Cardiac septum (tissue), 1 donor: ENCODE results near the gene TMEM63B. TPM values are rescaled to one million over a fixed set of nuclear protein-coding genes. Genes with fewer than 3 reads are reported as not detected.

Experiments used
- DNase-seq: peaks from one replicate; pipeline ENCODE4 v3.0.0-alpha.2; 2020; ENCODE audit warnings: low spot score
- intact Hi-C: fragments of 100-400 bp; cut with DNase I; formaldehyde crosslinking; loops from one replicate; pipeline ENCODE4 v1.14.0; 2022
- total RNA-seq: library from RNA; stranded (reverse); fragmentation: NEBNext Ultra II Directional; extraction: Animal tissue kit (Norgen Biotek cat#: 25700); gene quantifications from one replicate; pipeline ENCODE4 v1.2.1, GENCODE V29; 2021
- donor health status: DM: no; HTN: no; CAD: no.

The TMEM63B gene
- total RNA-seq, 1 donor from 2014 or later: 39.6 TPM

DNA sequence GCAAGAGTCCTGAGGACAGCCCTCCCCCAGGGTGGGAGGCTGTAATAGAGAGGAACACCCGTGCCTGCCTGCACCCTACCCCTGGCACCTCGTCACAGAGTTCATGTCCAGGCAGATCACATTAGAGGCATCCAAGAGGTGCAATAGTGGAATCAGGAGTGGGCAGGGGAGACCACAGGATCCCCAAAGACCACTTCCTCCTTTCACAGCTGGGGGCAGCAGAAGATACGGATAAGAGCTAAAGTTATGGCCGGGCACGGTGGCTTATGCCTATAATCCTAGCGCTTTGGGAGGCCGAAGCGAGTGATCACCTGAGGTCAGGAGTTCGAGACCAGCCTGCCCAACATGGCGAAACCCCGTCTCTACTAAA, 29.8 kb downstream of the TMEM63B start:
- no peak for DNase-seq
- intact Hi-C loops: no loop called here

DNA sequence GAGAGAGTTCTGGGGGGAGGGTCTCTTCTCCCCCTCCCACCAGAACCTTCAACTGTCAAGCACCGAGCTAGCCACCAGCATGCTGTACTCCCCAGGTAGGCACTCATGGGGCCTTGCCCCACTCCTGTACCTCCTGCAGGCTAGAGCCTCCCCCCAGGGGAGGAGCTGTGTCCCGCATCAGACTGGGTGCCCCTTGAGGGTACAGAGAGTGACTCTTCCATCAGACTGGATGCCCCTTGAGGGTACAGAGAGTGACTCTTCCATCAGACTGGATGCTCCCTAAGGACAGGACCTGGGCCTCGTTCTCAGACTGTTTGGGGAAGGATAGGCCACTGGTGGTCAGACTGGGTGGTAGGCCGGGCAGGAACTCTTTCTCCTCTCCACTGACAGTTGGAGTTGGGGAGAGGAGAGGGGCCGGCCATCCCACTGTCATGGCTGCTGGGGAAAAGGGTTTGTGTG, 31.4 kb downstream of the TMEM63B start, which contains the start of gene CAPN11:
Gene CAPN11 (plus strand): TSS at position 51 of the 459 bp plus-strand sequence. CDS start 29 bp downstream, at position 80.
- no peak for DNase-seq
- intact Hi-C loops: no loop called here

DNA sequence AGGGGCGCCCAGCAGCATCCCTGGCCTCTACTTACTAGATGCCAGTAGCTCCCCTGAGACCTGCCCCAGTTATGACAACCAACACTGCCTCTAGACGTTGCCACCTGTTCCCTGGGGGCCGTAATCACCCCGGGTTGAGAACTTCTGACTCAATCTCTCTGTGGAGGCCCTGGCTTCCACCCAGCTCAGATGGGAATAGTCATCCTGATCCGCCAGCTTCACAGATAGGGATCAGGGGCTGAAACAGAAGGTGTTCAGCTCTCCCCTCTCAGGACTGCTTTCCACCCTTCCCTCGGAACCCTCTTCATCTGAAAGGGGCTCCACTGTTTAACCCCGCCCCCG, 34.6 kb downstream of the TMEM63B start:
- DNase-seq: no peak
- intact Hi-C loops: no loop called here

DNA sequence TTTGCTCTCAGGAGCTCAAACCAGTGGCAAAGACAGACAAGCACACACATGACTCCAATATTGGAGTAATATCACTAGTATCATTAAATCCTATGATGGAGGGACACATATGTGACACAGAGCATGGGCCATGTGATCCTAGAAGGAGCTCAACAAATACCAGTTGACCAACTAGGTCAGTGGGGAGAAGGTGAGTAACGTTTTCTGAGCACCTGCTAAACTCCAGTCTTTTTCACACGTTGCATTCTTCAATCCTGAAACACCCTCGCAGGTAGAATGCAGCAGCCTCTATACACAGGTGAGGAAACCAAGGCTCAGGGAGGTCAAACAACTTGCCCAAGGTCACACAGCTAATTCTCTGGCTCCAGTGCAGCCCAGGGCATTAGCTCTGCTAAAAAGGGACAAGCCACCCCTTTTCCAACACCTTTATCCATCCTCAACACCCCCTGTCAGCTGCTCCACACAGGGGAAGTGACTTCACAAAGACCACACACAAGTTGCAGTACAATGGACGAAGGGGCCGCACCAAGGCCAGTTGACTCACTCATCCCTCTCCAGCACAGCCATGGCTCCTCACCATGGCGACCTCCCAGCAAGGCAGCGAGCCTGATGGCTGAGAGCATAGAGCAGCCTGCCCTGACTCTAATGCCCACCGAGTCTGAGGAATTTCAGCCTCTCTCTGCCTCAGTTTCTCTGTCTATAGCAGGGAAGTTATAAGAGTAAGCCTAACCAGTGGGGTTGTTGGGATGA, 35.7 kb downstream of the TMEM63B start:
- intact Hi-C loops: no loop called here
- no peak for DNase-seq

DNA sequence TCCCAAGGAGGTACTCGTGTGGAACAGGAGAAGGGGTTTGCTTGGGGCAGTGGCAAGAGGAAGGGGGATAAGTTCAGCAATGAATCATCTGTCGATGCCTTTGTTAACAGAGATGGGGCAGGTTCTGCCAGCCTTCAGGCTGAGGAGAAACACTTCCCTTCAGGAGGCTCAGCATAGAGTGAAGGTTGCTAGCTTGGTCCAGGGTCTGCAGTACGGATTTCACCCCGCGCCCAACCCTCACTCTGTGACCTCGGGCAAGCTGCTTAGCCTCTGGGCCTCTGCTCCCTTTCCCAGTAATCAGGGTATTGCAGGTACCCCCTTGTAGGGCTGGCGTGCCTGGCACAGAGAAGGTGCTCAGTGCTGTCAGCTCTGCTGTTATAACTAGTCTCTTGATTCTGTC, 38.8 kb downstream of the TMEM63B start:
- intact Hi-C loops: no loop called here
- no peak for DNase-seq

DNA sequence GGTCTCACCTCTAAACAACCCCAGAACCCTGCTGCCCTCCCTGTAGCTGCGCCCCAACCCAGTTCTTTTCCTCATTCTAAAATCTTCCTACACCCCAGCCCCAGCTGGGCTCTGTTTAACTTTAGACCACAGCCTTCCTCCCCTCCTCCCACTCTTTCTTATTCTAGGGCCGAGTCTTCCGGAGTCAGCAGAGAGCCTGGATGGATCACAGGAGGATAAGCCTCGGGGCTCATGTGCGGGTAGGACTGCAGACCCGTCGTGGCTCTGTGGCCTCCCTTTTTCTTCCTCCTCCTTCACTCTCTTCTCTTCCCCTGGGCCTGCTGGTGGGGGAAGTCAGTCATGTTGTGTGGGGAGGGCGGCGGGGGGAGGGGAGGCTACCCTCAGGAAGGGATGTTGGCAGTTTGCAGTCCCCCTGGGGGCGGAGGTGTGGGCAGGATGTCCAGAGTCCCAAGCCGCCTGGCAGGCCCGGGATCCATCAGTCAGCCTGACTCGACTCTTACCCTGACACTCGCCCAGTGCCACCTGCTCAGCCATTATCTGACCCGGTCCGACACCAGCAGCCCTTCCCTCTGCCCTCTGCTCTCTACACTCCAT, 39.3 kb downstream of the TMEM63B start:
- no peak for DNase-seq
- intact Hi-C loops: no loop called here

DNA sequence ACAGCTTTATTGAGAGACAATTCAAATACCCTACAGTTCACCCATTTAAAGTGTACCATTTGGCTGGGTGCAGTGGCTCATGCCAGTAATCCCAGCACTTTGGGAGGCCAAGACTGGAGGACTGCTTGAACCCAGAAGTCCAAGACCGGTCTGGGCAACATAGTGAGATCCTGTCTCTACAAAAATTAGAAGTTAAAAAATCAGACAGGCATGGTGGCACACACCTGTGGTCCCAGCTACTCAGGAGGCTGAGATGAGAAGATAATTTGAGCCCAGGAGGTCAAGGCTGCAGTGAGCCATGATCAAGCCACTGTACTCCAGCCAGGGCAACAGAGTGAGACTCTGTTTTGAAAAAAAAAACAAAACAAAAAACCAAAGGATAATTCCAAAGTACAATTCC, 40.2 kb downstream of the TMEM63B start:
- intact Hi-C loops: no loop called here
- DNase-seq: no peak

DNA sequence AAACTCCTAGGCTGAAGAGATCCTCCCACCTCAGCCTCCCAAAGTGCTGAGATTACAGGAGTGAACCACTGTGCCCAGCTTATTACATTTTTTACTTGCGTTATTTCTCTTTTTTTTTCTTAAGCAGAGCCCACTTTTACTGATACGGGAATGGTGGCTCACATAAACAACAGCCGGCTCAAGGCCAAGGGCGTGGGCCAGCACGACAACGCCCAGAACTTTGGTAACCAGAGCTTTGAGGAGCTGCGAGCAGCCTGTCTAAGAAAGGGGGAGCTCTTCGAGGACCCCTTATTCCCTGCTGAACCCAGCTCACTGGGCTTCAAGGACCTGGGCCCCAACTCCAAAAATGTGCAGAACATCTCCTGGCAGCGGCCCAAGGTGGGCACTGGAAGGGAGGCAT, 41.8 kb downstream of the TMEM63B start:
- DNase-seq: no peak
- intact Hi-C loops: no loop called here

DNA sequence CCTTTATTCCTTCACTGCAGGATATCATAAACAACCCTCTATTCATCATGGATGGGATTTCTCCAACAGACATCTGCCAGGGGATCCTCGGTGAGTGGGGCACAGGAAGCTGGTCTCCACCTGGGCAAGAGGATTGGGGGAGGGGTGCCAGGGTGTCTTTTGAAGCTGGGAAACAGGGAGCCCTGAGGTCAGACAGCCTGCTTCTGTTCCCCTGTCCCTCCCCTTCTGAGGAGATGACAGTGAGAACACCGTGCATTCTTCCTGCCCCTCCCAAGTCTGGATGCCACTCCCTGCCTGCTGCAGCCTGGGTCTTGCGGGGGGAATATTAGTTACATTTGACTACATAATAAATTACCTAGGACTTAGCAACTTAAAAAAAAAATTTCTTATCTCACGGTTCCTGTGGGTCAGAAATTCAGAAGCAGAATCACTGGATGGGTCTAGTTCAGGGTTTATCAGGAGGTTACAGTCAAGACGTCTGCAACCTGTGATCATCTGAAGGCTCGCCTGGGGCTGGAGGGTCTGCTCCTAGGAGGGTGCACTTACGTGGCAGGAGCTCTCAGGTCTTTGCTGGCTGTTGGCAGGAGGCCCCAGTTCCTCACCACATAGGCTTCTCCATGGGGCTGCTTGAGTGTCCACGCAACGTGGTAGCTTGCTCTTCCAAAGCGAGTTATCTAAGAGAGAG, 42.7 kb downstream of the TMEM63B start:
- DNase-seq: no peak
- intact Hi-C loops: no loop called here

DNA sequence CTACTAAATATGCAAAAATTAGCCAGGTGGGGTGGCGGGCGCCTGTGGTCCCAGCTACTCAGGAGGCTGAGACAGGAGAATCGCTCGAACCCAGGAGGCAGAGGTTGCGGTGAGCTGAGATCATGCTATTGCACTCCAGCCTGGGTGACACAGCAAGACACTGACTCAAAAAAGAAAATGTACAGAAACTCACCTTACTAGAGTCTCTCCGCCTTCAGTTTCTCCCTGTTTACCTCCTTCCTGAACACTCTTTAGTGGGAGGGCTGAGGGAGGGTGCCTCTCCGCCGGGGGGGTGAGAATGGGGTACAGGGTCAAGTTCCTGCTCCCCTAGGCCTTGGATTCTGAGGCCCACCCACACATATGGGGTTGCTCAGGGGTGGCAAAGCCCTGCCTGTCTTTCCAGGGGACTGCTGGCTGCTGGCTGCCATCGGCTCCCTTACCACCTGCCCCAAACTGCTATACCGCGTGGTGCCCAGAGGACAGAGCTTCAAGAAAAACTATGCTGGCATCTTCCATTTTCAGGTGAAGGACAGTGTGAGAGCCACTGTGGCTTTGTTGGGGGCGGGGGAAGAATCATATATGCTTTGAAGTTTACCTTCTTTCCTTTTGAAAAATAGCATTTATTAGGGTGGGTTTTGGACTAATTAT, 44.7 kb downstream of the TMEM63B start:
- intact Hi-C loops: loop anchor here (2.0 kb wide), 2 partner anchors 63 to 85 kb away; partner anchors contain the start of gene SLC35B2
- DNase-seq: no peak

DNA sequence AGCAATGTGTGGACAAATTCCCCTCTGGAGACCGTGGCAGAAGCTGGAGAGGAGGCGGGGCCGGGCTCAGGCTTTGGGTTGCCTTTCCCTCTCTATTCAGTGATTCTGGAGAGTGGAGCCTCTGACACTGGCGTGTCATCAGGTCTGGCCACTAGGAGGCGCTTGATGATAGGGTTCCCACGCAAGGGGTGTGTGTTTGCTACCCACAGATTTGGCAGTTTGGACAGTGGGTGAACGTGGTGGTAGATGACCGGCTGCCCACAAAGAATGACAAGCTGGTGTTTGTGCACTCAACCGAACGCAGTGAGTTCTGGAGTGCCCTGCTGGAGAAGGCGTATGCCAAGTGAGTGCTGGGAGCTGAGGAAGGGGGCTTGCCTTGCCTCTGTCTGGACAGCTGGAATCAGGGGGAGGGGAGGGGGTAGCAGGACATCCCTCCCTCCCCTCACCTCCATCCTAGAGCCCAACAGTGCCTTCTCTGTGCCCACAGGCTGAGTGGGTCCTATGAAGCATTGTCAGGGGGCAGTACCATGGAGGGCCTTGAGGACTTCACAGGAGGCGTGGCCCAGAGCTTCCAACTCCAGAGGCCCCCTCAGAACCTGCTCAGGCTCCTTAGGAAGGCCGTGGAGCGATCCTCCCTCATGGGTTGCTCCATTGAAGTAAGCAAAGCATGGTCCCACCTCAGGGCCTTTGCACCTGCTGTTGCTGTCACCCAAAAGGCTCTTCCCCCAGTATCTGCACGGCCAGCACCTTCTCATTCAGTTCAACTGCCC, 45.6 kb downstream of the TMEM63B start:
- DNase-seq: peak; percentile 89
- intact Hi-C loops: loop anchor here (2.0 kb wide), 2 partner anchors 62 to 84 kb away; partner anchors contain the start of gene SLC35B2

DNA sequence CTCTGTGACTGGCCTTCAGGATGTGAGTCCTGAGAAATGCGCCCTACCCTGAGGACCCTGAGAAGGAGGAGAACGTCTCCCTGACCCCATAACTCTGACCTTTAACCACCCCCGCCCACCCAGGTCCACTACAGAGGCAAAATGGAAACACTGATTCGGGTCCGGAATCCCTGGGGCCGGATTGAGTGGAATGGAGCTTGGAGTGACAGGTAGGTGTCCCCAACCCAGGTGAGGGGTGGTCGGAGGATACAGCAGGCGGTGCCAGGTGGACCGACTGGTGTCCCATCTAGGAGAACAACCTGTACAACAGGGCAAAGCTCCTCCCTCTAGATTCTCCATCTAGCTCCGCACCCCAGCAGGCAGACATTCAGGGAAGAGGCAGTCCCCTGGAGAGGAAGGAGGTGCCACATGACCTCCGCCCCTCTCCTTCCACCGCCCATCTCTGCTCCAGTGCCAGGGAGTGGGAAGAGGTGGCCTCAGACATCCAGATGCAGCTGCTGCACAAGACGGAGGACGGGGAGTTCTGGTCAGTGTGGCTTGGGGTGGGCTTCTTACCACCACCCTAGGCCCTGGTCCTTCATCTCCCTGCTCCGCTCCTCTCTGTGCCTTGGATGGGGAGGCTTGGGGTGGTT, 48.9 kb downstream of the TMEM63B start:
- no peak for DNase-seq
- intact Hi-C loops: no loop called here

DNA sequence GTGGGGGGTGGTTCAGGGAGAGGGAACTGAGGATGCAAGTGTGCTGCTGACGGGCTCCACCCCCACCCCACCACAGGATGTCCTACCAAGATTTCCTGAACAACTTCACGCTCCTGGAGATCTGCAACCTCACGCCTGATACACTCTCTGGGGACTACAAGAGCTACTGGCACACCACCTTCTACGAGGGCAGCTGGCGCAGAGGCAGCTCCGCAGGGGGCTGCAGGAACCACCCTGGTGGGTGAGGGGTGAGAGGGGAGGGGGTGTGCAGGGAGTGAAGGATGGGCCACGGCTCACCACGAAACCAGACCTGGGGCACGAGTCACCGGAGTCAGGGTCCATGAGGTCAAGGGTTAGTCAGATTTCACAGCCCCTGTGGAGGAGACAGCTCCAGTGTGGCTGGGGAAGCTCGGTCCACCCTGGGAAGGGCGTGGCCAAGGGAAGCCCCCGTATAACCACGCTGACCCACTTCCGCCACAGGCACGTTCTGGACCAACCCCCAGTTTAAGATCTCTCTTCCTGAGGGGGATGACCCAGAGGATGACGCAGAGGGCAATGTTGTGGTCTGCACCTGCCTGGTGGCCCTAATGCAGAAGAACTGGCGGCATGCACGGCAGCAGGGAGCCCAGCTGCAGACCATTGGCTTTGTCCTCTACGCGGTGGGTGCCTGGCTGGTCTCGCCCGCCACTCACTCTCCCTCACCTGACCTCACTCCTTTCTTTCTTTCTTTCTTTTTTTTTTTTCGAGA, 49.6 kb downstream of the TMEM63B start:
- intact Hi-C loops: no loop called here
- DNase-seq: no peak

DNA sequence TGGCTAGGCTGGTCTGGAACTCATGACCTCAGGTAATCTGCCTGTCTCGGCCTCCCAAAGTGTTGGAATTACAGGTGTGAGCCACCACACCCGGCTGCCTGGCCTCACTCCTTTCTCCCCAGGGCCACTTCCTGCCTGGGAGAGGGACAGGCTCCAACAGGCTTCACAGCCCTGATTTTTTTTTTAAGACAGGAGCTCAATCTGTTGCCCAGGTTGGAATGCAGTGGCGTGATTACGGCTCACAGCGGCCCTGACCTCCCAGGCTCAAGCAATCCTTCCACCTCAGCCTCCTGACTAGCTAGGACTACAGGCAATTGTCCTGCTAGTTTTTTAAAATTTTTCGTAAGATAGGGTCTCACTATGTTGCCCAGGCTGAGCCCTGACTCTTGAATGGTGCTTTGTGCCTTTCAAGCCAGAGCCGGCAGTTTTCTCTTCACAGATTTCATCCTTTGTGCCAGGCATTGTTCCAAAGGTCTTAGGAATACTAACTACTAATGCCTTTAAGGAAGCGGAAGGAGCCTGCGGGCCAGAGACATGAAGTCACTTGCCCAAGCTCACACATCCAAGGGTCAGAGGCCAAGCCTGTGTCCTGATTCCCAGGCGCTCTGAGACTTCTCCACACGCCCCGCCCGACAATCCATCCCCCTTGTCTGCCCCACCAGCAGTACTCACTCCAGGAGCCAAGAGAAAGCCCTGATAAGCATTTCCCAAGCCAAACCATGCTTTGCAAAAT, 50.5 kb downstream of the TMEM63B start:
- intact Hi-C loops: no loop called here
- DNase-seq: no peak

DNA sequence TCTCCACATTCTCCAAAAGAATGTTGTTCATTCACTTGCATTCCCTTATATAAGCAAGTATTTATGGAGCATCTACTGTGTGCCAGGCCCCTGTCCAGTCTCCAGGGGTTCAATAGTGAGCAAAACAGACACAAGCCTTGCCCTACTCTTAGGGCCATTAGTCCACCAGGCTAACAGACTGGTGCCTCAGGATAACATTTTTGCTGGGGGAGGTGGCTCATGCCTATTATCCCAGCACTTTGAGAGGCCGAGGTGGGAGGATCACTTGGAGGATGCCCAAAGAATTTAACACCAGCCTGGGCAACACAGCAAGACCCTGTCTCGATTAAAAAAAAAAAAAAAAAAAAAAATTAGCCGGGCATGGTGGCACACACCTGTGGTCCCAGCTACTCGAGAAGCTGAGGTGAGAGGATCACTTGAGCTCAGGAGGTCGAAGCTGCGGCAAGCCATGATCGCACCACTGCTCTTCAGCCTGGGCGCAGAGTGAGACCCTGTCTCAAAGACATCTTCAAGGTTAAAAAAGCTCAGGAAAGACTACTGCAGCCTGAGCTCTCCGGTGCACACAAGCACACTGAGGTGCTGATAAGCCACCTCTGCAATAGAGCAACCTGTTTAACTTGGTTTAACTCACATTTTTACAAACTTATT, 51.2 kb downstream of the TMEM63B start:
- intact Hi-C loops: no loop called here

DNA sequence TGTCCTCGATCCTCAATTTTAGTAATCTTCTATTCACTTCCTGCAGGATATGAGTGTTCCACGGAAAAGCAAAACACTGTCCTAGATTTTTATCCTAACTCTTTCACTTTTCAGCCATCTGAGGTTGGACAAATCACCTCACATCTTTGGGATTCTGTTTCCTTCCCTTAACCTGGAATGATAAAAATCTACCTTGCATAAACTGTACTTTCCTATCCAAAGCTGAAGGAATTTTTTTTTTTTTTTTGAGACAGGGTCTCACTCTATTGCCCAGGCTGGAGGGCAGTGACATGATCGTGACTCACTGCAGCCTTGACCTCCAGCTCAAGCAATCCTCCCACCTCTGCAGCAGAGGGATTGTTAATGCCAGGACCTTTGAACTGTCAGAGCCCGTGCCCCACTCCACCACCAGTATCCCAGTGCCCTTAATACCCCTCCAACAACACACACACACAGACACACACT, 51.8 kb downstream of the TMEM63B start:
- intact Hi-C loops: no loop called here
- DNase-seq: no peak

More for the DNA sequence above, 51.2 kb downstream of the TMEM63B start:
- no peak for DNase-seq

DNA sequence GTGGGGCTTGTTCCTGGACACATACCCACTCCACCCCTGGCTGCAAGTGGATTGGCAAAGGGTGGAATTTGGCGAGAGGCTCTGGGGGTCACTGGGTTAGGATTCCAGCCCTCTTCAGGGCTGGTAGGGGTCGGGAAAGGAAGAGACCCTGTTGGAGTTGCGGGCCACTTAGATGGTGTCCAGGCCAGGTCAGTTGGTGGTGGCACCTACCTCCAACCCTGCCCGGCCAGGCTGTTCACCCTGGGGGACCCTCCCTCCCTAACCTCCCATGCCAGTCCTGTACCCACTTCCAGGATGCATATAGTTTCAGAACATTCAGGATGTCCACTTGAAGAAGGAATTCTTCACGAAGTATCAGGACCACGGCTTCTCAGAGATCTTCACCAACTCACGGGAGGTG, 52.3 kb downstream of the TMEM63B start:
- intact Hi-C loops: no loop called here
- DNase-seq: no peak
